Measurements from ENCODE around the gene RAB27B.
"Not testable (repeated sequence)": the region's sequence is repeated elsewhere in the genome, so short reads cannot be mapped to it uniquely, and the experiment has no call there.

Gene RAB27B, protein sequence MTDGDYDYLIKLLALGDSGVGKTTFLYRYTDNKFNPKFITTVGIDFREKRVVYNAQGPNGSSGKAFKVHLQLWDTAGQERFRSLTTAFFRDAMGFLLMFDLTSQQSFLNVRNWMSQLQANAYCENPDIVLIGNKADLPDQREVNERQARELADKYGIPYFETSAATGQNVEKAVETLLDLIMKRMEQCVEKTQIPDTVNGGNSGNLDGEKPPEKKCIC

DNA sequence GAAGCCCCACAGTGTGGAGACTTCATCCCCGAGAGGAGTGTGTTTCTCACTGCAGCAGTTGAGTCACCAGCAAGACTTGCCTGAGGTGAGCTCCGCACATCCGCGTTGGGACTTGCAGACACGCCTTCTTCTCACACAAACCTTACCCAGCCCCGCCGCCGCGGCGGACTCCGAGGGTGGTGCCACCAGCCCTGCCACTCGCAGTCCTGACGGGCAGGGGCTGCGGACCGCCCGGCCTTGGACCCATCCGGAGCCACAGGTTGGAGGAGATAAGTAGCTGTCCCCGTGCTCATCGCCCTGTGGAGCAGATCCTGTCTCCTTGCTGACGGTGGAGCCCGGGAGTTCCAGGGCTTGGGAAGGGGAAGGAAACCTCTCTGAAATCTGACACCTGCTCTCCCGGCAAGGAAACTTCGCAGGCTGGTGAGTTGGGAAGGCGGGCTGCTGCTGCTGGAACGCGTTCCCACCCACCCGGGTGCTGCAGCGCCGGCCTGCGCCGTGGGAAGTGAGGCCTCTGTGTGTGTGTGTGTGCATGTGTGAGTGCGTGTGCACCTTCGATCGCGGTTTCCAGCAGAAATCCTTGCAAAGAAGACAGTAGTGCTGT lies at the start of gene RAB27B:
Gene RAB27B (plus strand): TSS at position 197 of the 601 bp plus-strand sequence. CDS start 49,109 bp downstream, outside the sequence.
- DNase-seq = peak; percentile 77

DNA sequence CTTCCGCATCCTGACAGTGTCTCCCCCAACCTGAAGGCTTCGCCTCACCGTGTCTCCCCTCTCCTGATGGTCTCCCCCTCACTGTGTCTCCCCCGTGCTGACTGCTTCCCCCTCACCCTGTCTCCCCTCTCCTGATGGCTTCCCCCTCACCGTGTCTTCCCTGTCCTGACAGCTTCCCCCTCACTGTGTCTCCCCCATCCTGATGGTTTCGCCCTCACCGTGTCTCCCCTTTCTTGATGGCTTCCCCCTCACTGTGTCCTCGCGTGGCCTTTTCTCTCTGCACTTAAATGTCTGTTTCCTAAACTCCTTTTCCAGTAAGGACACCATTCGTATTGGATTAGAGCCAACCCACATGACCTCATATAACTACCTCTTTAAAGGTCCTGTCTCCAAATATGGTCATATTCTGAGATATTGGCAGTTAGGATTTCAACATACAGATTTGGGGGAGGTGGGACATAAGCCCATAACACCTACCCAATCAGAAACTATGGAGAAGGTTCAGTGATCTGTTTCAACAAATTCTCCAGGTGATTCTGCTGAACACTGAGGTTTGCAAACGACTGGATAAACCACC lies 47.9 kb upstream of the RAB27B start:
- no peak for DNase-seq

GRCh38 chr18:54780970-54781369 lies 47.3 kb upstream of the RAB27B start:
- no peak for DNase-seq

DNA sequence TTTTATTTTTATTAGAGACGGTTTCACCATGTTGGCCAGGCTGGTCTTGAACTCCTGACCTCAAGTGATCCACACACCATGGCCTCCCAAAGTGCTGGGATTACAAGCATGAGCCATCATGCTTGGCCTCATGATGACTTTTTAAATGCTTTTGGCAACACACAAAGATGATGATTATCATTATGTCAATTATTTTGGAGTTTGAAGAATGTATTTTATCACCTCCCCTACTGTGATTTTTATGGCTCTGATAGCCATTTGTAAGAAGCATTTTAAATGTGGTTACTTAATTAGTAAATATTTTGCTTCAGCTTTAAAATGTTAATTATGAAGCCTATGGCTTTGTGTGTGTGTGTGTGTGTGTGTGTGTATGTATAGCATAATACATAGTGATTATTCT lies 45.1 kb upstream of the RAB27B start:
- no peak for DNase-seq

DNA sequence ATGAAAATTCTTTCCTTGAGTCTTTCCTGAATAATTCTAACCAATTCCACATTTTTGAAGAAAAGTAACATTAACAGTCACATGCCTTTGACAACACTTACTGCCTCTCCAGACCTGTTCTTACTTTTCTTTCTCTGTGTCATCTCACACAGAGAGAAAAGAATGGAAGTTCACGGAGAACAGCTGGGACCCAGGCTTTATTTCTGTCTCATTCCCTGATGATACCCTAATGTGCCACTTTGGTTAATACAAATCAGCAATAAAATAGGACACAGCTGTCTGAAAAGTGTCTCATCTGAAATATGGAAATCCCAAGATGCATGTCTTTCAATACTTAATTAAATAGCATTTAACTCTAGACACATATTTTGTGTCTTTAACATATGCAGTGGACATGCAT lies 42.1 kb upstream of the RAB27B start:
- no peak for DNase-seq

- DNase-seq = no peak
Observed at GRCh38 chr18:54787121-54787520, 41.2 kb upstream of the RAB27B start.

GRCh38 chr18:54787616-54788015 lies 40.7 kb upstream of the RAB27B start:
- no peak for DNase-seq

DNA sequence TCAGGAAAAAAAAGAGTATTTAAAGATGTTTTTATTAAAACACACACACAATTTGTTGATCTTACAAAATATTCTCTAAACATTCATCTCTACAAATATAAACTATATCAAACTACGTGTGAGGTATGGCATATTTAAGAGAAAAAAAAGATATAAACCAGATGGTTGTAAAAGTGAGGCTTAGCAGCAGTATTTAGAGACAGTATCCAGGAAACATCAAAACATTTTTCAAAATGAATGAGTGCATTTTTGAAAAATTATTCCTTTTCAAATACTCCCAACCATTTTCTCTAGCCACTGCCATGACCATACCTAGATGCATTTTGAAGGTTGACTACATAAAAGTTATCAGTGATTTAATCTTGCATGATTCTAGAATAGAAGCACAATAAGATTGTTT lies 38.2 kb upstream of the RAB27B start:
- no peak for DNase-seq

- DNase-seq = no peak
Observed at GRCh38 chr18:54791657-54792056, 36.6 kb upstream of the RAB27B start.

GRCh38 chr18:54792079-54792478 lies 36.2 kb upstream of the RAB27B start:
- DNase-seq = no peak

- no peak for DNase-seq
Observed at GRCh38 chr18:54794823-54795222, 33.5 kb upstream of the RAB27B start.

GRCh38 chr18:54798186-54798585 lies 30.1 kb upstream of the RAB27B start:
- DNase-seq = no peak

GRCh38 chr18:54801374-54801773 lies 26.9 kb upstream of the RAB27B start:
- no peak for DNase-seq

DNA sequence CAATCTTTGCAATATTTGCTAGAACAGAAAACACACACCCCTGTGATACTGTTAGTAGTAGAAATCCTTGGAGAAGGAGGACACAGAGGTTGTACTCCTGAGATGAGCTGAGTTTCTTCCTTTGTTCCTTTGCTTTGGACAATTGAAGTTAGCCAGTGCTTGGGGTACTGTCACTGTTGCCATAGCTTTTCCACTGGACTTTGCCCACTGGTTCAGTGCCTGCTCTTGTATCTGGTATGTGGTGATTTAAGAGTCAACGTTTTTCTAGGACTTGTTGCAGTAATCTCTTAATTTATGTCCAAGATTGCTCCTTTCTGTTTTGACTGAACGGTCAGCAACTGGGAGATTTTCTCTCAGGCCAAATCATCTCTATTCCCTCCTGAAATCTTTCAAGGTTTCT lies 26.1 kb upstream of the RAB27B start:
- DNase-seq = no peak

DNA sequence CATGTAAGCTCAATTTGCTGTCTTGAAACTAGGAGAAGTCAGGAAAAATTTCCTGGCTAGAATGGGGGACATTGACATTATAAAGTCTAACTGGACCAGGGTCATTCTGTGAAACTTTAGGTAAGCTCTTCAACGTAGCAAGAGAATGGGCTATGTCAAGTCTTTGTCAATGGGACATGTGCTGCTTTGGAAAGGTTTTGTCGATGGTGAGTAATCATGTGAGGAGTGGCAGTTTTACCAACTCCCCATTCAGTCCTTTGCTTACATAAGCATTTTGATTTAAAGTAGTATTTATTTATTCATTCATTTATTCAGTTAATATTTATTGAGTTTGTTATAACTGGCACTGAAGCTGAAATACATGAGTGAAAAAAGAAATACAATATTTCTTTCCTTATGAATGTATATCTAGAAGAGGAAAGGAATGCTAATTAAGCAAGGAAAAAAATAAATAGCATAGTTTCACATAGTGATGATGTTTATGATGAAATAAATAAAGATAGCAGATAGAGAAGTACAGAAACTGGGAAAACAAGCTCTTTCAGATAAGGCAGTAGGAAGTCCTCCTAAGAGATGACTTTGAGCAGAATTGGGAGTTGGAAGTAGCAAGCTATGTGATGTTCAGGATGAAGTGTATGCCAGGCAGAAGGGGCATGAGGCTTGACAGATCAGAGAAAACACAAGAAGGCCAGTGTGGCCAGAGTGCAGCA lies 25.4 kb upstream of the RAB27B start:
- no peak for DNase-seq

GRCh38 chr18:54805571-54806334 lies 22.5 kb upstream of the RAB27B start:
- peak; percentile 93 for DNase-seq

GRCh38 chr18:54806526-54806925 lies 21.8 kb upstream of the RAB27B start:
- no peak for DNase-seq

DNA sequence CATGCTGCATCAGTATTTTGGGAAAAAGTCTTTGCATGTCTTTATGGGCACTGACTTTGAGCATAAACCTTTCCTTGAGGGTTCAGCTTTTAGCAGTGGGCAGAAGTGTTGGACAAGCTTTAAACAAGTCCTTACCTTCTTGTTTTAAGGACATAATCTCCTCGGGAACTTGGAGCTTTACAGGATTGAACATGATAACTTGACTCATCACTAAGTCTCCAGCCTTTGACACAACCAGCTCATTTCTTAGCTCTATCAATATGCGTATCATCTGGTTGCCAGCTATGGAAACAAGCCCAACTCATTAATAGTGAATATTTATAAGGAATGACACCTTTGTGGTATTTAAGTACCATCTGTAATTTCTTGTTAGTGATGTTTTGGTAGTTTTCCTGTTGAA lies 21.0 kb upstream of the RAB27B start:
- no peak for DNase-seq

DNA sequence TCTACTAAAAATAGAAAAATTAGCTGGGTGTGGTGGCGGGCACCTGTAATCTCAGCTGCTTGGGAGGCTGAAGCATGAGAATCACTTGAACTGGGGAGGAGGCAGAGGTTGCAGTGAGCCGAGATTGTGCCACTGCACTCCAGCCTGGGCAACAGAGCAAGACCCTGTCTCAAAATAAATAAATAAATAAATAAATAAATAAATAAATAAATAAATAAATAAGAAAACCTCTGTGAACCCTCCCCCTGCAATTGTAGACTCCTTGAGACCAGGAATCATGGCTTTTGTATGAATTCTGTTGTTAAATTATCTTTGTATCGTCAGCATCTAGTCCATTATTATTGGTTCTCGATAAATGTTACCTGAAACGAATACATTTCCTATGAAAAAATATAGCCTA lies 17.6 kb upstream of the RAB27B start:
- not testable (repeated sequence) for DNase-seq

DNA sequence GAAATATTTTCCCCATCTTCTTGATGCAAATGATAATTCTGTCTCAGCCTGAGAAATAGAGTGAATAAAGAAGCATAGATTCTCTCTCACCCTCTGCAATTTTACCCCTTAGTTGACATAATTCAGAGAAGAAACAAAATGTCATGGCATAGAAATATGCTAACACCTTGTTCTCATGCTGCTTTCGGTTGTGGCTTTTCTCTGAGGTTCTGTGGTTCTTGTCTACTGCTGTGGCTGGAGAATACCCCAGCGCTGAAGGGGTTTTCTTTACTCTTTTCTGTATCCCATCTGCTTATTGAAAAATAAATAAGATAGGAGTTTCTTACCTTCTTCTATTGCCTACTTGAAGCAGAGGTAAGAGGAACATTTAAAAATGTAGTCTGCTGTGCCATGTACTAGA lies 15.4 kb upstream of the RAB27B start:
- no peak for DNase-seq

- no peak for DNase-seq
Observed at GRCh38 chr18:54813305-54813704, 15.0 kb upstream of the RAB27B start.

DNA sequence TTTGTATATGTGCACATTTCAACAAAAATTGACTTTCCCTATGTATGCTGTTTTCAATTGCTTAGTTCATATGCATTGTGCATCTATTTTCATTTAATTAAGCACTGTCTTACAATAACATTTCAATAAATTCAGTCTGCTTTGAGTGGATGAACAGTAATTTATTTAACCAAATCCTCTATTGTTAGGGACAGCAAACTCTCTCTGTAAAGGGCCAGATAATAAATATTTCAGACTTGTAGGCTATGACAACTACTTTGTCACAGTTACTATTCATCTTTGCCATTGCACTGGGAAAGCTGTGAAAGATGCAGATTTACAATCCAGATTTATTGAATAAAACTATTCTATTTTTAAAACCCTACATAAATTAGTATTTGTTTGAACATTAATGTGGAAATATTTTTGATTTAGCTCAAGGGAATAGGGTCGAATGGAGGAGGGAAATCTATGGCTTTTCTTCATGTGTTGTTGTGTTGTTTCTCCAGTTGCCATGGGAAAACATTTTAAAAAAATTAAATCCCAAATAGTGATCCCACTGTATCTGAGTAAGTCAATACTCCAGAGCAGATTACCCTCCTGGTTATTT lies 14.2 kb upstream of the RAB27B start:
- no peak for DNase-seq

DNA sequence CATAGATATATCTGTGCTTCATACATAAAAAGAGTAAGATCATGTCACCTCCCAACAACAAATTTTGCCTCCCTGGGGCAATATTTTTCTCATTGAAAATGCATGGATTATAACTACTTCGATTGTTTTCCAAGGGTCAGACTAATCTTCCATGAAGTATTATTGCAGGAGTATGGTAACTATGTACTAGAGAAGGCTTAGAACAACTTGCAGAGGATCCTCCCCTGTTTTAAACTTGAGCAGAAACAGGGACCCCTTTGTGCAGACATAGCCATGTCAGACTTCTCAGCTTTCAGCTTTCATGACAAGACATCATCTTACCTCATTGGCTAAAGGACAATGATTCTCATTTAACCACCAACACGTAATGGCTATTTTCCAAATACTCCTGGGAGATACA lies 13.2 kb upstream of the RAB27B start:
- no peak for DNase-seq

All from GF-D8 (cell line).